H1 (cell line): ENCODE data around the gene TCERG1. TPM values are rescaled to one million over a fixed set of nuclear protein-coding genes. Genes with fewer than 3 reads are reported as not detected.
A peak's percentile ranks its signal among the peaks of the same experiment; 100 is the strongest.

ENCODE experiments used
- CTCF ChIA-PET: fragments of 300-600 bp; sonication (Branson Sonifier 250); formaldehyde crosslinking; loops from one replicate; lab custom pipeline; 2021; ENCODE audit not compliant: partially characterized antibody; lab: Charles Lee
- POLR2A ChIA-PET: fragments of 300-600 bp; sonication (Branson Sonifier 250); formaldehyde crosslinking; loops from one replicate; lab custom pipeline; 2021; ENCODE audit warnings: inconsistent platforms; ENCODE audit not compliant: partially characterized antibody; lab: Charles Lee
- DNase-seq, 2 experiments: peaks; one replicate each; pipeline versions ENCODE4 v3.0.0 to v3.0.0-alpha.2; 2010 to 2022; ENCODE audit warnings: low spot score in 2 of 2, low read depth in 1 of 2, mixed read lengths in 1 of 2
- FAIRE-seq: peaks from 2 replicates; lab custom pipeline; 2011; peaks lifted over from hg19 to GRCh38; lab: Jason Lieb, UNC
- H2AFZ ChIP-seq: 2 replicates; pipeline ENCODE4 v1.8.1; 2012; ENCODE audit warnings: low read length, inconsistent platforms
- H2AK5ac ChIP-seq: 2 replicates; pipeline ENCODE4 v1.6.1; 2013; ENCODE audit warnings: low read depth, low read length
- H2BK120ac ChIP-seq: replicated peaks from 2 replicates; pipeline ENCODE3; 2013; ENCODE audit warnings: low read depth, low read length, inconsistent platforms
- H2BK12ac ChIP-seq: 2 replicates; pipeline ENCODE4 v1.6.1; 2013; ENCODE audit warnings: low read depth, low read length
- H2BK15ac ChIP-seq: 2 replicates; pipeline ENCODE4 v1.6.1; 2013; ENCODE audit warnings: low read length
- H2BK20ac ChIP-seq: 2 replicates; pipeline ENCODE4 v1.6.1; 2013; ENCODE audit warnings: low read length
- H2BK5ac ChIP-seq: 2 replicates; pipeline ENCODE4 v1.6.1; 2013; ENCODE audit warnings: low read depth, low read length
- H3K14ac ChIP-seq: 2 replicates; pipeline ENCODE4 v1.6.1; 2013; ENCODE audit warnings: inconsistent platforms; ENCODE audit not compliant: insufficient read length
- H3K18ac ChIP-seq: 2 replicates; pipeline ENCODE4 v1.6.1; 2013; ENCODE audit warnings: low read length; ENCODE audit errors: extremely low read depth
- H3K23ac ChIP-seq: 2 replicates; pipeline ENCODE4 v1.6.1; 2013; ENCODE audit warnings: inconsistent platforms; ENCODE audit not compliant: insufficient read length
- H3K23me2 ChIP-seq: 2 replicates; pipeline ENCODE4 v1.6.1; 2013; ENCODE audit warnings: low read depth, low read length
- H3K27ac ChIP-seq: 2 replicates; pipeline ENCODE4 v1.6.1; 2011; ENCODE audit warnings: low read depth, low read length, inconsistent platforms
- H3K27me3 ChIP-seq, 4 experiments: replicated peaks in 1 of 4; 1 replicate in 1 of 4; 2 replicates in 3 of 4; pipeline versions ENCODE4 v1.6.1 to v1.8.1; 2011 to 2013; ENCODE audit warnings: low read length in 3 of 4, mild to moderate bottlenecking in 3 of 4, inconsistent platforms in 2 of 4, mixed read lengths in 2 of 4, moderate library complexity in 1 of 4; ENCODE audit not compliant: control insufficient read depth in 3 of 4, insufficient read depth in 3 of 4; ENCODE audit errors: extremely low read depth in 1 of 4
- H3K36me3 ChIP-seq, 4 experiments: 2 replicates each; pipeline versions ENCODE4 v1.6.1 to v1.8.1; 2011 to 2013; ENCODE audit warnings: mild to moderate bottlenecking in 4 of 4, low read length in 3 of 4, moderate library complexity in 2 of 4, control low read depth in 1 of 4, inconsistent platforms in 1 of 4; ENCODE audit not compliant: insufficient read depth in 4 of 4, control insufficient read depth in 2 of 4
- H3K4ac ChIP-seq: replicated peaks from 2 replicates; pipeline ENCODE3; 2013; ENCODE audit warnings: low read length, low read depth, mixed read lengths, inconsistent platforms; ENCODE audit not compliant: insufficient read length
- H3K4me1 ChIP-seq, 4 experiments: replicated peaks in 1 of 4; 1 replicate in 1 of 4; 2 replicates in 3 of 4; pipeline versions ENCODE4 v1.6.1 to v1.8.1; 2011 to 2013; ENCODE audit warnings: low read length in 3 of 4, inconsistent platforms in 2 of 4, mixed read lengths in 1 of 4; ENCODE audit not compliant: insufficient read depth in 4 of 4, control insufficient read depth in 3 of 4
- H3K4me2 ChIP-seq, 2 experiments: 2 replicates each; pipeline versions ENCODE4 v1.6.1 to v1.8.1; 2011 to 2013; ENCODE audit warnings: low read depth in 2 of 2, low read length in 2 of 2, control low read depth in 1 of 2, inconsistent platforms in 1 of 2, mild to moderate bottlenecking in 1 of 2; ENCODE audit not compliant: insufficient read depth in 1 of 2
- H3K4me3 ChIP-seq, 4 experiments: fragments of 200-600, 300-600 bp in 1 of 4; sonication (generic), shearing (Covaris generic), sonication (Bioruptor Twin) in 1 of 4; 2 replicates each; pipeline versions ENCODE4 v1.5.1 to v1.8.1; 2011 to 2016; ENCODE audit warnings: low read length in 4 of 4, low read depth in 3 of 4, control low read depth in 2 of 4, inconsistent platforms in 2 of 4, mild to moderate bottlenecking in 2 of 4, mixed read lengths in 1 of 4, moderate library complexity in 1 of 4; ENCODE audit not compliant: insufficient read depth in 2 of 4; ENCODE audit errors: extremely low read depth in 1 of 4
- H3K56ac ChIP-seq: replicated peaks from 2 replicates; pipeline ENCODE3; 2013; ENCODE audit warnings: low read depth, mild to moderate bottlenecking, mixed read lengths, low read length, inconsistent platforms; ENCODE audit not compliant: insufficient read length
- H3K79me1 ChIP-seq: 2 replicates; pipeline ENCODE4 v1.6.1; 2013; ENCODE audit warnings: low read depth, low read length, control low read depth
- H3K79me2 ChIP-seq, 2 experiments: 2 replicates each; pipeline versions ENCODE4 v1.6.1 to v1.8.1; 2012 to 2013; ENCODE audit warnings: low read length in 2 of 2, mild to moderate bottlenecking in 2 of 2, inconsistent platforms in 1 of 2; ENCODE audit not compliant: insufficient read depth in 2 of 2, control insufficient read depth in 1 of 2
- H3K9ac ChIP-seq, 4 experiments: replicated peaks in 1 of 4; 1 replicate in 1 of 4; 2 replicates in 3 of 4; pipeline versions ENCODE4 v1.6.1 to v1.8.1; 2011 to 2013; ENCODE audit warnings: low read depth in 3 of 4, low read length in 3 of 4, control low read depth in 2 of 4, mild to moderate bottlenecking in 2 of 4, moderate library complexity in 2 of 4, inconsistent platforms in 1 of 4; ENCODE audit errors: extremely low read depth in 1 of 4
- H3K9me3 ChIP-seq, 2 experiments: 2 replicates each; pipeline versions ENCODE4 v1.6.1 to v1.8.1; 2012 to 2013; ENCODE audit warnings: mild to moderate bottlenecking in 2 of 2, moderate library complexity in 2 of 2, control low read depth in 1 of 2, inconsistent platforms in 1 of 2, low read depth in 1 of 2, low read length in 1 of 2, mixed read lengths in 1 of 2; ENCODE audit not compliant: insufficient read depth in 2 of 2
- H4K20me1 ChIP-seq, 2 experiments: replicated peaks in 1 of 2; 2 replicates each; pipeline versions ENCODE3 to v1.8.1; 2011 to 2013; ENCODE audit warnings: inconsistent platforms in 2 of 2, low read length in 2 of 2, mild to moderate bottlenecking in 1 of 2; ENCODE audit not compliant: insufficient read depth in 2 of 2, control insufficient read depth in 1 of 2
- H4K5ac ChIP-seq: 2 replicates; pipeline ENCODE4 v1.6.1; 2013; ENCODE audit warnings: low read length, low read depth, mixed read lengths, inconsistent platforms; ENCODE audit not compliant: insufficient read length
- H4K8ac ChIP-seq: 2 replicates; pipeline ENCODE4 v1.8.0; 2013; ENCODE audit warnings: mild to moderate bottlenecking, moderate library complexity, low read length, inconsistent platforms; ENCODE audit not compliant: insufficient read depth; ENCODE audit errors: extremely low read depth
- H4K91ac ChIP-seq: replicated peaks from 2 replicates; pipeline ENCODE3; 2013; ENCODE audit warnings: low read length, mixed read lengths, inconsistent platforms; ENCODE audit not compliant: insufficient read length
- BCL11A ChIP-seq, 2 experiments: IDR thresholded peaks; one replicate each; pipeline ENCODE4 v1.6.1; 2011; ENCODE audit warnings: low read depth in 2 of 2, low read length in 2 of 2, mild to moderate bottlenecking in 2 of 2
- BRCA1 ChIP-seq: IDR thresholded peaks from 2 replicates; pipeline ENCODE4 v1.6.1; 2012; ENCODE audit warnings: low read depth, low read length, improper control_type of control experiment
- CHD1 ChIP-seq: IDR thresholded peaks from 2 replicates; pipeline ENCODE4 v1.6.1; 2012; ENCODE audit warnings: low read depth, low read length, improper control_type of control experiment
- GTF2F1 ChIP-seq: IDR thresholded peaks from 2 replicates; pipeline ENCODE4 v1.6.1; 2012; ENCODE audit warnings: low read depth, low read length, improper control_type of control experiment, borderline replicate concordance
- JUN ChIP-seq: IDR thresholded peaks from 2 replicates; pipeline ENCODE4 v1.6.1; 2011; ENCODE audit warnings: low read depth, mild to moderate bottlenecking, improper control_type of control experiment, low read length
- KDM1A ChIP-seq: fragments of 200-600, 300-600 bp; sonication (generic); IDR thresholded peaks from 2 replicates; pipeline ENCODE4 v1.7.1; 2016; ENCODE audit warnings: mild to moderate bottlenecking, low read length, borderline replicate concordance
- NANOG ChIP-seq: IDR thresholded peaks from 2 replicates; pipeline ENCODE4 v1.6.1; 2011; ENCODE audit warnings: low read length, low read depth, mild to moderate bottlenecking, inconsistent platforms; ENCODE audit not compliant: insufficient read depth, poor library complexity, severe bottlenecking
- SIRT6 ChIP-seq: IDR thresholded peaks from one replicate; pipeline ENCODE4 v1.7.1; 2012; ENCODE audit warnings: low read length, inconsistent platforms
- WGBS, 2 experiments: shearing (Covaris generic) in 1 of 2; methylation state at CpG; one replicate each; pipeline versions ENCODE4 v1.1.6 to v1.1.7; 2013 to 2015; ENCODE audit warnings: low lambda C conversion rate in 2 of 2, mixed read lengths in 2 of 2, inconsistent platforms in 1 of 2, low coverage in 1 of 2, missing lambda C conversion rate in 1 of 2; ENCODE audit not compliant: insufficient replicate concordance in 2 of 2, insufficient coverage in 1 of 2, insufficient read length in 1 of 2; ENCODE audit errors: extremely low coverage in 1 of 2, missing lambda C conversion rate in 1 of 2; 5-methylcytosine and 5-hydroxymethylcytosine counted together
- long read RNA-seq, 2 experiments: library from RNA in 1 of 2; library from capped mRNA in 1 of 2; stranded (forward); transcript quantifications; one replicate each; pipeline ENCODE4 v2.0.0, GENCODE V29; 2021; ENCODE audit warnings: inconsistent platforms in 1 of 2
- polyA minus RNA-seq, 3 experiments: library from RNA; depleted of rRNA, polyadenylated mRNA; stranded (reverse); fragments of >200 nt; gene quantifications; 1 replicate in 2 of 3; 2 replicates in 1 of 3; pipeline ENCODE4 v1.2.3, GENCODE V29; 2011
- polyA plus RNA-seq, 7 experiments: library from polyadenylated mRNA; depleted of rRNA in 3 of 7; stranded (reverse) in 5 of 7; unstranded in 2 of 7; fragments of >200 nt in 5 of 7; fragments of 200-250 nt in 2 of 7; gene quantifications; 1 replicate in 5 of 7; 2 replicates in 1 of 7; 4 replicates in 1 of 7; pipeline versions ENCODE4 v1.2.1 to v1.2.3, GENCODE V29; 2011 to 2013; ENCODE audit warnings: missing spikeins in 2 of 7, mixed read lengths in 2 of 7
- total RNA-seq: library from RNA; stranded (reverse); fragmentation: NEBNext Ultra II Directional; extraction: Animal tissue kit (Norgen Biotek cat#: 25700); gene quantifications from 2 replicates; pipeline ENCODE4 v1.2.1, GENCODE V29; 2021

Gene TCERG1
- 105 TPM in 2 replicates for total RNA-seq
- polyA plus RNA-seq (2011; rRNA removed) = 122 and 125 TPM in 2 replicates
- polyA plus RNA-seq (2011; cell fraction: cytosol; rRNA removed) = 97.0 TPM
- 253 TPM for polyA plus RNA-seq (2011; cell fraction: nucleus; rRNA removed)
- polyA plus RNA-seq (2012, experiment 1 of 2) = 58.8 to 93.6 TPM (median 75.2 TPM) in 4 replicates
- polyA plus RNA-seq (2012, experiment 2 of 2) = 6.3 TPM
- 122 TPM for polyA plus RNA-seq (2013, experiment 1 of 2)
- 109 TPM for polyA plus RNA-seq (2013, experiment 2 of 2)
- 265 and 299 TPM in 2 replicates for polyA minus RNA-seq (2011; rRNA and poly(A)+ RNA removed)
- 54.0 TPM for polyA minus RNA-seq (2011; cell fraction: cytosol; rRNA and poly(A)+ RNA removed)
- polyA minus RNA-seq (2011; cell fraction: nucleus; rRNA and poly(A)+ RNA removed) = 393 TPM
- long read RNA-seq, experiment 1, partial matches to known transcripts = 64 of 70 reads
- long read RNA-seq, experiment 1, other reads (novel, unspliced or antisense) = 4 of 70 reads
- long read RNA-seq, experiment 2, partial matches to known transcripts = 5 of 6 reads
- long read RNA-seq, experiment 2, other reads (novel, unspliced or antisense) = 1 of 6 reads

- CTCF ChIA-PET = interaction anchor here (0.6 to 1.6 kb wide), 9 partner anchors 10 to 178 kb away, joined by 3 to 6 read pairs (median 3); no protein-coding TSS in a partner anchor
- H3K79me2 ChIP-seq = peaks cover 27 to 50% of the 10 kb centered on the region in 2 experiments
- WGBS, 2 experiments = 1% methylated on average over 67 of the region's 68 CpGs; no CpG with 5 or more reads in 1 of the 2 experiments
- TF ChIP-seq SIRT6 (no peak), CHD1 (0 out of 2 replicates have a peak, but pooled peaks have one; percentile 58), GTF2F1 (no peak), KDM1A (no peak), BRCA1 (peak; percentile 80), NANOG (no peak), BCL11A (IDR thresholded peaks at IDR 0.05; ENCODE audit: low read depth in 2 of 2, low read length in 2 of 2) (no peak), JUN (no peak)
Observed at GRCh38 chr5:146446861-146447733, at the start of gene TCERG1. Gene TCERG1 (plus strand): TSS chr5:146447333. CDS start chr5:146447350, 17 bp downstream.

More at GRCh38 chr5:146446861-146447733, at the start of gene TCERG1:
- 0 out of 7 replicates have a peak, but pooled peaks cover 0 to 2% (median 0%) of the 10 kb centered on the region in 4 experiments for H3K27me3 ChIP-seq
- no peak within 1 kb of the TSS for H3K23ac ChIP-seq
- peak within 1 kb of the TSS; percentile 74 to 95 (median 93) for H3K4me3 ChIP-seq
- H2BK20ac ChIP-seq = no peak within 1 kb of the TSS
- H2BK120ac ChIP-seq = no peak within 1 kb of the TSS
- peak within 1 kb of the TSS; percentile 97 for H3K27ac ChIP-seq
- H3K23me2 ChIP-seq = peaks cover 5% of the 10 kb centered on the region; the same call in 1 of the 2 replicates
- peak within 1 kb of the TSS; percentile 99 for H2BK5ac ChIP-seq
- no peak within 1 kb of the TSS for H2AK5ac ChIP-seq
- H3K4me1 ChIP-seq = peaks cover 3 to 9% (median 4%) of the 10 kb centered on the region in 4 experiments; a peak in 4 of 7 replicates
- H3K18ac ChIP-seq = peak within 1 kb of the TSS; percentile 97; the same call in 1 of the 2 replicates
- H4K8ac ChIP-seq = peak within 1 kb of the TSS; percentile 100
- peak; percentile 94 to 99 for DNase-seq
- H3K14ac ChIP-seq = no peak within 1 kb of the TSS
- peak within 1 kb of the TSS; percentile 74 to 80 for H3K4me2 ChIP-seq
- H4K5ac ChIP-seq = peak within 1 kb of the TSS; percentile 98
- peak within 1 kb of the TSS; percentile 71 for H3K4ac ChIP-seq
- no peak within 1 kb of the TSS; the same call in 1 of the 2 replicates for H2BK12ac ChIP-seq
- POLR2A ChIA-PET = interaction anchor here (0.7 to 1.3 kb wide), 7 partner anchors 10 to 282 kb away, joined by 3 to 8 read pairs (median 3); no protein-coding TSS in a partner anchor
- H3K56ac ChIP-seq = peak within 1 kb of the TSS; percentile 92
- FAIRE-seq = peak; percentile 71
- no peaks in the 10 kb centered on the region for H3K9me3 ChIP-seq
- H3K36me3 ChIP-seq = no peaks in the 10 kb centered on the region
- H2BK15ac ChIP-seq = no peak within 1 kb of the TSS; the same call in 1 of the 2 replicates
- peak within 1 kb of the TSS; percentile 96 to 99 (median 98) for H3K9ac ChIP-seq
- peak within 1 kb of the TSS; percentile 46; the same call in 1 of the 2 replicates for H2AFZ ChIP-seq
- H3K79me1 ChIP-seq = no peaks in the 10 kb centered on the region
- H4K91ac ChIP-seq = peak within 1 kb of the TSS; percentile 90
- peaks cover 6 to 18% of the 10 kb centered on the region in 2 experiments for H4K20me1 ChIP-seq
